HepG2 (cell line): Measurements from ENCODE around the gene IL17A. TPM values are rescaled to one million over a fixed set of nuclear protein-coding genes. Genes with fewer than 3 reads are reported as not detected.

Experiments used
- ATAC-seq: fragments of 200-7000 bp; cut with Tn5 transposase; 3 replicates; pipeline ENCODE4 v1.9.1; 2020; ENCODE audit warnings: mild to moderate bottlenecking, moderate library complexity
- BruUV-seq: library from RNA; stranded (reverse); fragments of 400-500 nt; replicated peaks from 2 replicates; lab custom pipeline; 2021; lab: Mats Ljungman, UMichigan
- CTCF ChIA-PET: fragments of 300-600 bp; formaldehyde crosslinking; extraction: SDS; loops from one replicate; lab custom pipeline; 2021; ENCODE audit warnings: low total read pairs, inconsistent platforms, low intra/inter-chr PET ratio; lab: Yijun Ruan, JAX
- POLR2A ChIA-PET: fragments of 350-600 bp; sonication (Branson Sonifier 250); formaldehyde crosslinking; loops from one replicate; lab custom pipeline; 2020; ENCODE audit warnings: antibody characterized with exemption, inconsistent platforms; lab: Yijun Ruan, JAX
- DNase-seq: peaks from one replicate; pipeline ENCODE4 v3.0.0-alpha.2; 2015; ENCODE audit warnings: low spot score
- FAIRE-seq: peaks from 3 replicates; lab custom pipeline; 2011; peaks lifted over from hg19 to GRCh38; lab: Jason Lieb, UNC
- H2AFZ ChIP-seq: one replicate; pipeline ENCODE4 v1.6.1; 2011; ENCODE audit warnings: low read length, inconsistent platforms
- H3K27ac ChIP-seq: fragments of 300-600 bp; 3 replicates; pipeline ENCODE4 v1.8.0; 2011; ENCODE audit warnings: mixed run types, mild to moderate bottlenecking, mixed read lengths, low read length, inconsistent platforms; ENCODE audit not compliant: insufficient read depth; ENCODE audit errors: extremely low read length
- H3K27me3 ChIP-seq, 2 experiments: fragments of 200-600 bp in 1 of 2; 2 replicates in 1 of 2; 3 replicates in 1 of 2; pipeline versions ENCODE4 v1.6.0 to v1.8.0; 2011; ENCODE audit warnings: low read length in 2 of 2, mild to moderate bottlenecking in 2 of 2, moderate library complexity in 2 of 2, inconsistent platforms in 1 of 2; ENCODE audit not compliant: insufficient read depth in 2 of 2, control insufficient read depth in 1 of 2
- H3K36me3 ChIP-seq, 2 experiments: fragments of 200-600 bp in 1 of 2; replicated peaks in 1 of 2; 2 replicates in 1 of 2; 3 replicates in 1 of 2; pipeline versions ENCODE4 v1.5.1 to v1.8.0; 2011; ENCODE audit warnings: low read length in 2 of 2, inconsistent platforms in 1 of 2; ENCODE audit not compliant: insufficient read depth in 2 of 2, control insufficient read depth in 1 of 2
- H3K4me1 ChIP-seq: 2 replicates; pipeline ENCODE4 v1.5.1; 2012; ENCODE audit warnings: low read length, inconsistent platforms; ENCODE audit not compliant: insufficient read depth
- H3K4me2 ChIP-seq: 2 replicates; pipeline ENCODE4 v1.6.0; 2011; ENCODE audit warnings: low read depth, low read length, inconsistent platforms
- H3K4me3 ChIP-seq, 3 experiments: fragments of 200-600 bp in 1 of 3; sonication (generic), shearing (Covaris generic) in 1 of 3; replicated peaks in 1 of 3; 2 replicates each; pipeline ENCODE4 v1.5.1; 2011 to 2016; ENCODE audit warnings: low read length in 3 of 3, inconsistent platforms in 2 of 3, low read depth in 2 of 3, mild to moderate bottlenecking in 2 of 3, control low read depth in 1 of 3, mixed read lengths in 1 of 3; ENCODE audit not compliant: insufficient read depth in 1 of 3
- H3K79me2 ChIP-seq: one replicate; pipeline ENCODE4 v1.6.1; 2011; ENCODE audit warnings: low read length, inconsistent platforms; ENCODE audit not compliant: insufficient read depth
- H3K9ac ChIP-seq: 2 replicates; pipeline ENCODE4 v1.6.0; 2011; ENCODE audit warnings: mild to moderate bottlenecking, low read depth, low read length, inconsistent platforms; ENCODE audit not compliant: insufficient read depth
- H3K9me3 ChIP-seq: 2 replicates; pipeline ENCODE4 v1.5.1; 2012; ENCODE audit warnings: mild to moderate bottlenecking, low read length
- H4K20me1 ChIP-seq: 2 replicates; pipeline ENCODE4 v1.6.0; 2011; ENCODE audit warnings: inconsistent platforms, mild to moderate bottlenecking, low read length, moderate library complexity; ENCODE audit not compliant: insufficient read depth
- LCORL ChIP-seq, 2 experiments: fragments of 450-650 bp in 1 of 2; sonication (generic) in 1 of 2; formaldehyde crosslinking in 1 of 2; IDR thresholded peaks; 2 replicates each; pipeline versions ENCODE4 v1.5.0 to v1.6.1; 2017 to 2020; ENCODE audit warnings: antibody characterized with exemption in 1 of 2, missing genetic modification reagents in 1 of 2
- WGBS: methylation state at CpG from one replicate; pipeline ENCODE4 v1.1.6; 2017; ENCODE audit warnings: low lambda C conversion rate; 5-methylcytosine and 5-hydroxymethylcytosine counted together
- in situ Hi-C: cut with HindIII; loops from 2 replicates; pipeline ENCODE4 v1.10.0; 2017; ENCODE audit warnings: low pct_unique_long_range_greater_than_20kb; ENCODE audit not compliant: extremely low pct_ligation_motif_present
- intact Hi-C: fragments of 100-400 bp; cut with micrococcal nuclease; formaldehyde crosslinking; loops from one replicate; pipeline ENCODE4 v1.10.0; 2022; ENCODE audit not compliant: unreplicated experiment
- polyA plus RNA-seq, 8 experiments: library from polyadenylated mRNA; depleted of rRNA in 3 of 8; stranded (reverse) in 7 of 8; unstranded in 1 of 8; fragments of >200 nt; fragmentation: Illumina TruSeq in 4 of 8; extraction: Trizol in 4 of 8; gene quantifications; 2 replicates each; pipeline versions ENCODE4 v1.2.1 to v1.2.3, GENCODE V29; 2011 to 2016; ENCODE audit warnings: low read depth in 4 of 8, missing spikeins in 1 of 8, mixed read lengths in 1 of 8; ENCODE audit not compliant: insufficient read depth in 1 of 8
- total RNA-seq, 5 experiments: library from RNA; depleted of rRNA; stranded (reverse); fragments of >200 nt; fragmentation: Illumina TruSeq; extraction: Trizol; gene quantifications; 2 replicates each; pipeline ENCODE4 v1.2.3, GENCODE V29; 2016; ENCODE audit warnings: low read depth in 1 of 5
- TF ChIP-seq, protein P1 (sequence below), 2 experiments: IDR thresholded peaks; 2 replicates each; pipeline ENCODE4 v1.6.1; 2011 to 2012; ENCODE audit warnings: low read length in 2 of 2, borderline replicate concordance in 1 of 2, low read depth in 1 of 2, mild to moderate bottlenecking in 1 of 2, moderate library complexity in 1 of 2

The IL17A gene
- total and polyA plus RNA-seq, 2 of the 13 experiments (the other 11 are each of a cell fraction or from before 2014, with no cell fraction given) = not detected

DNA sequence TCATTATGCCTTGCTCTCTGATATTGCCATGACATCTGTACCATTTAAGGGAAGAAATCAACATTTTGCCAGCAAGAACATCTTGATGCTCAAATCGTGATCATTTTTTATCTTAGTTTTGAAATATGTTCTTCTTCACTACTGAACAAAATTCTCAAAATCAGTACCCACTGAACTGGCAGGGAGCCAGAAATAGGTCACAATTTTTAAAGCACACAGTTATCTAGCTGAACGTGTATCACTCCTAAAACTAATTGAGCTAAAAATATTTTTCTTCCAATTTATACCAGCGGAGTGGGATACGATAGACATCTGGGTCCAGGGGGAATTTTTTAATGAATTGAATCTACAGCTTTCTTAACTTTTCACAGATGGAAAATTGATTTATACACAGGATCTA, 46.8 kb downstream of the IL17A start:
- Histone ChIP-seq H3K27me3 (peaks cover 0 to 27% of the 10 kb centered on the region in 2 experiments; a peak in 2 of 5 replicates), H3K36me3 (no peaks in the 10 kb centered on the region), H3K4me1 (peaks cover 10% of the 10 kb centered on the region), H3K27ac (no peak overlapping the region), H4K20me1 (no peaks in the 10 kb centered on the region), H3K4me3 (no peak overlapping the region), H2AFZ (no peak overlapping the region), H3K9me3 (no peaks in the 10 kb centered on the region), H3K79me2 (no peaks in the 10 kb centered on the region), H3K4me2 (no peak overlapping the region), H3K9ac (no peak overlapping the region)
- BruUV-seq = no TSS peak
- CTCF ChIA-PET = interaction anchor here (1.8 to 3.1 kb wide), 2 partner anchors 31 to 70 kb away, joined by 4 to 17 read pairs; no protein-coding TSS in a partner anchor
- in situ Hi-C loops = loop anchor here (10.0 kb wide), 1 partner anchor 68 kb away; no protein-coding TSS in a partner anchor
- ATAC-seq (no peak), FAIRE-seq (peak; percentile 23), DNase-seq (no peak)
- POLR2A ChIA-PET = no interaction called here
- TF ChIP-seq LCORL (IDR thresholded peaks at IDR 0.05) (peak; percentile 29; the same call in 1 of the 2 replicates), LCORL (CRISPR knock-in tag; IDR thresholded peaks at IDR 0.05) (no peak)
- TF ChIP-seq, protein P1, sequence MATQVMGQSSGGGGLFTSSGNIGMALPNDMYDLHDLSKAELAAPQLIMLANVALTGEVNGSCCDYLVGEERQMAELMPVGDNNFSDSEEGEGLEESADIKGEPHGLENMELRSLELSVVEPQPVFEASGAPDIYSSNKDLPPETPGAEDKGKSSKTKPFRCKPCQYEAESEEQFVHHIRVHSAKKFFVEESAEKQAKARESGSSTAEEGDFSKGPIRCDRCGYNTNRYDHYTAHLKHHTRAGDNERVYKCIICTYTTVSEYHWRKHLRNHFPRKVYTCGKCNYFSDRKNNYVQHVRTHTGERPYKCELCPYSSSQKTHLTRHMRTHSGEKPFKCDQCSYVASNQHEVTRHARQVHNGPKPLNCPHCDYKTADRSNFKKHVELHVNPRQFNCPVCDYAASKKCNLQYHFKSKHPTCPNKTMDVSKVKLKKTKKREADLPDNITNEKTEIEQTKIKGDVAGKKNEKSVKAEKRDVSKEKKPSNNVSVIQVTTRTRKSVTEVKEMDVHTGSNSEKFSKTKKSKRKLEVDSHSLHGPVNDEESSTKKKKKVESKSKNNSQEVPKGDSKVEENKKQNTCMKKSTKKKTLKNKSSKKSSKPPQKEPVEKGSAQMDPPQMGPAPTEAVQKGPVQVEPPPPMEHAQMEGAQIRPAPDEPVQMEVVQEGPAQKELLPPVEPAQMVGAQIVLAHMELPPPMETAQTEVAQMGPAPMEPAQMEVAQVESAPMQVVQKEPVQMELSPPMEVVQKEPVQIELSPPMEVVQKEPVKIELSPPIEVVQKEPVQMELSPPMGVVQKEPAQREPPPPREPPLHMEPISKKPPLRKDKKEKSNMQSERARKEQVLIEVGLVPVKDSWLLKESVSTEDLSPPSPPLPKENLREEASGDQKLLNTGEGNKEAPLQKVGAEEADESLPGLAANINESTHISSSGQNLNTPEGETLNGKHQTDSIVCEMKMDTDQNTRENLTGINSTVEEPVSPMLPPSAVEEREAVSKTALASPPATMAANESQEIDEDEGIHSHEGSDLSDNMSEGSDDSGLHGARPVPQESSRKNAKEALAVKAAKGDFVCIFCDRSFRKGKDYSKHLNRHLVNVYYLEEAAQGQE (IDR thresholded peaks at IDR 0.05; ENCODE audit: borderline replicate concordance in 1 of 2, low read depth in 1 of 2, low read length in 2 of 2) = no peak
- intact Hi-C loops = no loop called here
- 30% methylated on average over 4 of the region's 4 CpGs for WGBS
